HepG2 (cell line): ENCODE measurements around the gene FBXL4. TPM values are rescaled to one million over a fixed set of nuclear protein-coding genes. Genes with fewer than 3 reads are reported as not detected.

ENCODE experiments used
- ATAC-seq: fragments of 200-7000 bp; cut with Tn5 transposase; 3 replicates; pipeline ENCODE4 v1.9.1; 2020; ENCODE audit warnings: mild to moderate bottlenecking, moderate library complexity
- BruUV-seq: library from RNA; stranded (reverse); fragments of 400-500 nt; replicated peaks from 2 replicates; lab custom pipeline; 2021; lab: Mats Ljungman, UMichigan
- CTCF ChIA-PET: fragments of 300-600 bp; formaldehyde crosslinking; extraction: SDS; loops from one replicate; lab custom pipeline; 2021; ENCODE audit warnings: low total read pairs, inconsistent platforms, low intra/inter-chr PET ratio; lab: Yijun Ruan, JAX
- POLR2A ChIA-PET: fragments of 350-600 bp; sonication (Branson Sonifier 250); formaldehyde crosslinking; loops from one replicate; lab custom pipeline; 2020; ENCODE audit warnings: antibody characterized with exemption, inconsistent platforms; lab: Yijun Ruan, JAX
- DNase-seq: peaks from one replicate; pipeline ENCODE4 v3.0.0-alpha.2; 2015; ENCODE audit warnings: low spot score
- FAIRE-seq: peaks from 3 replicates; lab custom pipeline; 2011; peaks lifted over from hg19 to GRCh38; lab: Jason Lieb, UNC
- H2AFZ ChIP-seq: one replicate; pipeline ENCODE4 v1.6.1; 2011; ENCODE audit warnings: low read length, inconsistent platforms
- H3K27ac ChIP-seq: fragments of 300-600 bp; 3 replicates; pipeline ENCODE4 v1.8.0; 2011; ENCODE audit warnings: mixed run types, mild to moderate bottlenecking, mixed read lengths, low read length, inconsistent platforms; ENCODE audit not compliant: insufficient read depth; ENCODE audit errors: extremely low read length
- H3K27me3 ChIP-seq, 2 experiments: fragments of 200-600 bp in 1 of 2; 2 replicates in 1 of 2; 3 replicates in 1 of 2; pipeline versions ENCODE4 v1.6.0 to v1.8.0; 2011; ENCODE audit warnings: low read length in 2 of 2, mild to moderate bottlenecking in 2 of 2, moderate library complexity in 2 of 2, inconsistent platforms in 1 of 2; ENCODE audit not compliant: insufficient read depth in 2 of 2, control insufficient read depth in 1 of 2
- H3K36me3 ChIP-seq, 2 experiments: fragments of 200-600 bp in 1 of 2; replicated peaks in 1 of 2; 2 replicates in 1 of 2; 3 replicates in 1 of 2; pipeline versions ENCODE4 v1.5.1 to v1.8.0; 2011; ENCODE audit warnings: low read length in 2 of 2, inconsistent platforms in 1 of 2; ENCODE audit not compliant: insufficient read depth in 2 of 2, control insufficient read depth in 1 of 2
- H3K4me1 ChIP-seq: 2 replicates; pipeline ENCODE4 v1.5.1; 2012; ENCODE audit warnings: low read length, inconsistent platforms; ENCODE audit not compliant: insufficient read depth
- H3K4me2 ChIP-seq: 2 replicates; pipeline ENCODE4 v1.6.0; 2011; ENCODE audit warnings: low read depth, low read length, inconsistent platforms
- H3K4me3 ChIP-seq, 3 experiments: fragments of 200-600 bp in 1 of 3; sonication (generic), shearing (Covaris generic) in 1 of 3; replicated peaks in 1 of 3; 2 replicates each; pipeline ENCODE4 v1.5.1; 2011 to 2016; ENCODE audit warnings: low read length in 3 of 3, inconsistent platforms in 2 of 3, low read depth in 2 of 3, mild to moderate bottlenecking in 2 of 3, control low read depth in 1 of 3, mixed read lengths in 1 of 3; ENCODE audit not compliant: insufficient read depth in 1 of 3
- H3K79me2 ChIP-seq: one replicate; pipeline ENCODE4 v1.6.1; 2011; ENCODE audit warnings: low read length, inconsistent platforms; ENCODE audit not compliant: insufficient read depth
- H3K9ac ChIP-seq: 2 replicates; pipeline ENCODE4 v1.6.0; 2011; ENCODE audit warnings: mild to moderate bottlenecking, low read depth, low read length, inconsistent platforms; ENCODE audit not compliant: insufficient read depth
- H3K9me3 ChIP-seq: 2 replicates; pipeline ENCODE4 v1.5.1; 2012; ENCODE audit warnings: mild to moderate bottlenecking, low read length
- H4K20me1 ChIP-seq: 2 replicates; pipeline ENCODE4 v1.6.0; 2011; ENCODE audit warnings: inconsistent platforms, mild to moderate bottlenecking, low read length, moderate library complexity; ENCODE audit not compliant: insufficient read depth
- CBX2 ChIP-seq, 2 experiments: fragments of 200-600 bp in 1 of 2; sonication (generic); formaldehyde crosslinking in 1 of 2; IDR thresholded peaks; 2 replicates each; pipeline versions ENCODE4 v1.7.0 to v1.8.1; 2018 to 2022; ENCODE audit warnings: low read depth in 2 of 2, low read length in 1 of 2, mild to moderate bottlenecking in 1 of 2, missing genetic modification reagents in 1 of 2
- RNF2 ChIP-seq: fragments of 450-650 bp; conservative IDR thresholded peaks from 2 replicates; pipeline ENCODE4 v1.6.1; 2016; ENCODE audit warnings: low read depth
- SIN3B ChIP-seq: fragments of 150-350 bp; IDR thresholded peaks from 2 replicates; pipeline ENCODE4 v1.6.1; 2014; ENCODE audit warnings: low read length
- SOX13 ChIP-seq, 3 experiments: fragments of 450-650 bp in 1 of 3; sonication (generic) in 1 of 3; formaldehyde crosslinking in 1 of 3; IDR thresholded peaks in 2 of 3; conservative IDR thresholded peaks in 1 of 3; 2 replicates each; pipeline versions ENCODE4 v1.5.0 to v1.6.1; 2016 to 2020; ENCODE audit warnings: antibody characterized with exemption in 1 of 3, mild to moderate bottlenecking in 1 of 3, missing compliant biosample characterization in 1 of 3, missing genetic modification reagents in 1 of 3, moderate library complexity in 1 of 3
- ZFP36 ChIP-seq: fragments of 150-350 bp; IDR thresholded peaks from 2 replicates; pipeline ENCODE4 v1.6.1; 2018; ENCODE audit warnings: borderline replicate concordance, low read length, low read depth; ENCODE audit not compliant: partially characterized antibody
- ZNF318 ChIP-seq: sonication (generic); formaldehyde crosslinking; IDR thresholded peaks from 2 replicates; pipeline ENCODE4 v1.4.0; 2020; ENCODE audit warnings: mild to moderate bottlenecking, missing genetic modification reagents
- WGBS: methylation state at CpG from one replicate; pipeline ENCODE4 v1.1.6; 2017; ENCODE audit warnings: low lambda C conversion rate; 5-methylcytosine and 5-hydroxymethylcytosine counted together
- in situ Hi-C: cut with HindIII; loops from 2 replicates; pipeline ENCODE4 v1.10.0; 2017; ENCODE audit warnings: low pct_unique_long_range_greater_than_20kb; ENCODE audit not compliant: extremely low pct_ligation_motif_present
- intact Hi-C: fragments of 100-400 bp; cut with micrococcal nuclease; formaldehyde crosslinking; loops from one replicate; pipeline ENCODE4 v1.10.0; 2022; ENCODE audit not compliant: unreplicated experiment
- polyA plus RNA-seq, 8 experiments: library from polyadenylated mRNA; depleted of rRNA in 3 of 8; stranded (reverse) in 7 of 8; unstranded in 1 of 8; fragments of >200 nt; fragmentation: Illumina TruSeq in 4 of 8; extraction: Trizol in 4 of 8; gene quantifications; 2 replicates each; pipeline versions ENCODE4 v1.2.1 to v1.2.3, GENCODE V29; 2011 to 2016; ENCODE audit warnings: low read depth in 4 of 8, missing spikeins in 1 of 8, mixed read lengths in 1 of 8; ENCODE audit not compliant: insufficient read depth in 1 of 8
- total RNA-seq, 5 experiments: library from RNA; depleted of rRNA; stranded (reverse); fragments of >200 nt; fragmentation: Illumina TruSeq; extraction: Trizol; gene quantifications; 2 replicates each; pipeline ENCODE4 v1.2.3, GENCODE V29; 2016; ENCODE audit warnings: low read depth in 1 of 5

Gene FBXL4
- total and polyA plus RNA-seq, 2 of the 13 experiments (the other 11 are each of a cell fraction or from before 2014, with no cell fraction given): 13.2 to 17.6 TPM

- Histone ChIP-seq H3K9me3 (no peaks in the 10 kb centered on the region), H3K9ac (no peak overlapping the region), H3K36me3 (no peaks in the 10 kb centered on the region), H3K27me3 (peaks cover 8 to 73% of the 10 kb centered on the region in 2 experiments; a peak in 4 of 5 replicates), H3K4me2 (peak overlapping the region; percentile 58; the same call in 1 of the 2 replicates), H2AFZ (no peak overlapping the region), H4K20me1 (no peaks in the 10 kb centered on the region; the same call in 1 of the 2 replicates), H3K27ac (no peak overlapping the region), H3K4me3 (peak overlapping the region in 1 of 3 experiments; percentile 60; a peak in 1 of 6 replicates), H3K79me2 (no peaks in the 10 kb centered on the region), H3K4me1 (peaks cover 25% of the 10 kb centered on the region; the same call in 1 of the 2 replicates)
- TF ChIP-seq ZFP36: peak; percentile 53
- TF ChIP-seq SIN3B: no peak
- TF ChIP-seq ZNF318 (CRISPR knock-in tag): no peak
- peak; percentile 81 for TF ChIP-seq RNF2
- peak; percentile 96 for TF ChIP-seq CBX2 (IDR thresholded peaks at IDR 0.05; ENCODE audit: low read depth, low read length)
- no peak; the same call in 1 of the 2 replicates for TF ChIP-seq CBX2 (CRISPR knock-in tag; IDR thresholded peaks at IDR 0.05; ENCODE audit: low read depth)
- TF ChIP-seq SOX13 (IDR thresholded peaks at IDR 0.05): 0 out of 2 replicates have a peak, but pooled peaks have one; percentile 17
- TF ChIP-seq SOX13 (CRISPR knock-in tag; conservative IDR thresholded peaks at IDR 0.05 in 1 of 2, IDR thresholded peaks at IDR 0.05 in 1 of 2): no peak
- CTCF ChIA-PET: no interaction called here
- no TSS peak for BruUV-seq
- POLR2A ChIA-PET: interaction anchor here (1.7 kb wide), 1 partner anchor 111 kb away, joined by 5 read pairs; the partner anchor contains the start of gene FBXL4
- intact Hi-C loops: loop anchor here (5.0 kb wide), 1 partner anchor 204 kb away; no protein-coding TSS in a partner anchor
- in situ Hi-C loops: loop anchor here (25.0 kb wide), 5 partner anchors 276 to 1774 kb away; no protein-coding TSS in a partner anchor
- ATAC-seq (no peak), DNase-seq (no peak), FAIRE-seq (no peak)
- WGBS: 2% methylated on average over 17 of the region's 23 CpGs
Measured at GRCh38 chr6:98836025-98836961, 111.5 kb downstream of the FBXL4 start.
